SK-N-SH treated with all-trans-retinoic acid at 6 μM for 48 hours (cell line): ENCODE results near the gene FAM117A.
"Not testable (repeated sequence)": the region's sequence is repeated elsewhere in the genome, so short reads cannot be mapped to it uniquely, and the experiment has no call there.

Experiments used
- OSR1 ChIP-seq: fragments of 250-450 bp; sonication (Bioruptor Pico); IDR thresholded peaks from 2 replicates; pipeline ENCODE4 v1.8.0; 2022; ENCODE audit warnings: moderate library complexity, mild to moderate bottlenecking, inconsistent platforms
- PATZ1 ChIP-seq: fragments of 250-450 bp; sonication (Bioruptor Pico); IDR thresholded peaks from 2 replicates; pipeline ENCODE4 v1.8.0; 2020; ENCODE audit warnings: mild to moderate bottlenecking, moderate library complexity, borderline replicate concordance
- SNAI2 ChIP-seq: fragments of 250-450 bp; sonication (Bioruptor Pico); IDR thresholded peaks from 2 replicates; pipeline ENCODE4 v1.5.0; 2020; ENCODE audit warnings: mild to moderate bottlenecking, moderate library complexity

DNA sequence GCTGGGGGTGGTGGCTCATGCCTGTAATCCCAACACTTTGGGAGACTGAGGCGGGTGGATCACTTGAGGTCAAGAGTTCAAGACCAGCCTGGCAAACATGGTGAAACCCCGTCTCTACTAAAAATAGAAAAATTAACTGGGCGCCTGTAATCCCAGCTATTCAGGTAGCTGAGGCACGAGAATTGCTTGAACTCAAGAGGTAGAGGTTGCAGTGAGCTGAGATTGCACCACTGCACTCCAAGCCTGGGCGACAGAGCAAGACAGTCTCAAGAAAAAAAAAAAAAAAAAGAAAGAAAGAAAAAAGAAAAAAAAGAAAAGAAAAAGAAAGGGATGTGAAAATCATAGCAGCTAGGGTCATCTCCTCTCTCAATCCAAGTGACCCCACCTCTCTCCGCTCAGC lies 39.4 kb downstream of the FAM117A start:
- TF ChIP-seq SNAI2 (CRISPR knock-in tag); OSR1; PATZ1 (CRISPR knock-in tag): not testable (repeated sequence)
